ENCODE measurements around the gene KIF1A.

DNA sequence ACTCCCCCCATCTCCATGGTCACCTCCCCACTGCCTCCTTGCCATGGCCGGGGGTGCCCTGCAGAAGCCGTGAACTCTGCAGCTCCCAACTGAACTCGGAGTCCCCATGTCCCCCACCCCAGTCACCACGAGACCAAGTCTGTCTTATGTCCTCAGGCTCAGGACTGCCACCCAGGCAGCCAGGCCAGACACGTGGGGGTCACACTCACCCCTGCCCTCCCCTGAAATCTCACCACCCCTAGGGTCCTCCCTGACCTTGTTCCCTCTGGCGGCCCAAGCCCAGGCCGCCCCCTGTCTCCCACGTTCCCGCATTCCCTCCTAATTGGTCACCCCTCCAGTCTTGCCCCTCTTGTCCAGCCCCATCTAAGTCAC lies 117.4 kb downstream of the KIF1A start:
- TF ChIP-seq CTCF (IDR thresholded peaks at IDR 0.05), result no peak
- TF ChIP-seq POLR2A (IDR thresholded peaks at IDR 0.05), result no peak

All from suprapubic skin (tissue), 3 donors.